Measurements from ENCODE around the gene TMEM175.

The TMEM175 gene, protein sequence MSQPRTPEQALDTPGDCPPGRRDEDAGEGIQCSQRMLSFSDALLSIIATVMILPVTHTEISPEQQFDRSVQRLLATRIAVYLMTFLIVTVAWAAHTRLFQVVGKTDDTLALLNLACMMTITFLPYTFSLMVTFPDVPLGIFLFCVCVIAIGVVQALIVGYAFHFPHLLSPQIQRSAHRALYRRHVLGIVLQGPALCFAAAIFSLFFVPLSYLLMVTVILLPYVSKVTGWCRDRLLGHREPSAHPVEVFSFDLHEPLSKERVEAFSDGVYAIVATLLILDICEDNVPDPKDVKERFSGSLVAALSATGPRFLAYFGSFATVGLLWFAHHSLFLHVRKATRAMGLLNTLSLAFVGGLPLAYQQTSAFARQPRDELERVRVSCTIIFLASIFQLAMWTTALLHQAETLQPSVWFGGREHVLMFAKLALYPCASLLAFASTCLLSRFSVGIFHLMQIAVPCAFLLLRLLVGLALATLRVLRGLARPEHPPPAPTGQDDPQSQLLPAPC

DNA sequence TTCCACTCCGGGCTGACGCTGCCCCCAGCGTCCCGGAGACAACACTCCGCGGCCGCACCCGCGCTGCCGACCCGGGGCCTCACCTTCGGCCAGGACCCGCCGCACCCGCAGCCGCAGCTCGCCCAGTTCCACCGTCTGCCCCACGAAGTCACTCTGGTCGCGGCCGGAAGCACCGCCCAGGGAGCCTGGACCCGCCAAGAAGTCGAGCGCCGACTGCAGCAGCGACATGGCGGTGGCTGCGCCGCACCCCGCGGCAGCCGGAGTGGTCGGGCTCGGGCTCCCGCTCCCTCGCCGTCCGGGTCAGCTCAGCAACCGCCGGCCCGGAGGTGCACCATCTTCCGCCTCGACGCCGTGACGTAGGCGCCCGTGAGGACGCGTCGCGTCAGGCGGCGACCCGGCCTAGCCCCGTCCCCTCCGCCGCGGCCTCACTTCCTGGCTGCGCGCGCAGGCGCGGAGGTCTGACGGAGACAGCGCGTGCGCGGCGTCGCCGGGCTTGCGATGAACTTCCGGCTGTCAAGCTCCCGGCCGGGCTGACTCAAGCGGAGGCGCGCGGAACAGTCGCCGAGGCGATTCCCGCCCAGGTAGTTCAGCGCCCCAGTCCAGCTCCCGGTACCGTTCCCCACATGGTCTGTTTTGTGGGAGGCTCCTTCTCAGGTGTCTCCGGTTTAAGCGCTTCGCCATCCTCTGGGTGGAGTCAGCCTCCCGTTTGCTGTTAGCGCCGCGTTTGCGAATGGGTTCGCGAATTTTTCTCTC is at the start of gene TMEM175, which contains the start of gene GAK:
Gene TMEM175 (plus strand): TSS at position 501 of the 753 bp plus-strand sequence. CDS start 15,280 bp downstream, outside the sequence.
Gene GAK (minus strand): TSS at position 357 of the 753 bp plus-strand sequence. CDS start 129 bp downstream, at position 228.
- peak; percentile 61 for DNase-seq (ENCODE audit: low read depth)

DNA sequence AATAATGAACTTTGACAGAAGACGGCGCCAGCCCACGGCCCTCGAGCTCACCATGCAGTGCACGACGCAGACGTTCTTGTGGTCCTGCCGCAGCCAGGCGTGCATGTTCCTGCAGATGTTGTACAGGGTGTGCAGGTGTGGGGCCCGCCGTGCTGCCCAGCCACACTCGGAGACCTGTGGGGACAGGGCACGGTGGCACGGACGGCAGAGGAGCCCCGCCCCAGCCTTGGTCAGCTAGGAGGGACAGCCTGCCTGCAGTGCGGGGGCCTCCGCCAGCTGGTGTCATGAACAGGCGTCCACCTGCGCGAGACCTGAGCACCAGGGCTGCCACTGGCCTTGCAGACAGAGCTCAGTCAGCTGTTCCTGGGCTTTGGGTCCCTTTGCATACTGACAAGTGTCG is 49.6 kb upstream of the TMEM175 start:
- no peak for DNase-seq (ENCODE audit: low read depth)

DNA sequence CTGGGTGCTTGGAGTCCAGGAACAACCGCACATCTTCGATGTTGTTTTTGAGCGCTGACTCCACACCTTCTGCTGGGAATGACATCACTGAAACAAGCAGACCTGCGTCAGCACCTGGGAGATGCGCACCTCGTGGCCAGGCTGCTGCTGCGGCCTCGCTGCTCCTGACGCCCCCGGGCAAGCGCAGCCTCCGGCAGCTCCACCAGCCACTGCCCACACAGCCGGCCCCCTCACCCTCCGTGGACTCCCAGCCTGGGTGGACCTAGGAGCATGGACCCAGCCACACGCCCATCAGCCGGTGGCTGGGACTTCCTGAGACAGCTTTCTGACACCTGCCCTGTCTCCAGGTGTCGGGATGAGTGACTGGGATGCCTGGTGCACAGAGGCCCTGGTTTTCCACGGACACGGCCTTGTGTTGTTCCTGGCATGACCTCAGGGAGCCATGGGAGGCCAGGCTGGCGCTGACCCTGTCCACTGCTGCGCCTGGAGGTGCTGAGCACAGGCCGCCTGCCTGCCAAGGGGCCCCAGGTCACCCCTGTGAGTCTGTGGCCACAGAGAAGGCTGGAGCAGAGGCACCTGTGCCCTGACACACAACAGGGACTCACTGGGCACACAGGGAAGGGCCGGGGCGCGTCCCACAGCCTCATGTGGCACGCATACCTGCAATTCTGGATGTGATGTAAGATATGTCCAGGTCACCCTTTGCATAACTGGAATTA is 48.7 kb upstream of the TMEM175 start:
- DNase-seq (ENCODE audit: low read depth): no peak

DNA sequence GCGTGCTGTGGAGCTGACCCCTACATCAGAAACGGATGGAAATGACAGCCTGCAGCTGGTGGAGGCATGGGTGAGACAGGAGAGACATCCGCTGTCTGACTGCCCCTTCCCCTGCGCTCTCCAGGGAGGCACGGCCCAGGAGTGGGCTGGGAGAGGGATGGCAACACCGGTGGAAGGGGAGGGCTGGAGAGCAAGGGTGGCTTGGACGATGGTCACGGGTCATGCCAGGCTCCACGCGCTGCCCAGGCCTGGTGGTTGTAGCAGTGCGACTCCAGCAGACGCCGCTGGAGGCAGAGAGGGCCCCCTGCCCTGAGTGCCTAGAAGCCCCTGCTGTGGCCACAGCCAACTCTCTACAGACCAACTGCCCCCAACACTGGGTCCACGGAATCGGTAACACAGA is 48.0 kb upstream of the TMEM175 start:
- DNase-seq (ENCODE audit: low read depth): no peak

DNA sequence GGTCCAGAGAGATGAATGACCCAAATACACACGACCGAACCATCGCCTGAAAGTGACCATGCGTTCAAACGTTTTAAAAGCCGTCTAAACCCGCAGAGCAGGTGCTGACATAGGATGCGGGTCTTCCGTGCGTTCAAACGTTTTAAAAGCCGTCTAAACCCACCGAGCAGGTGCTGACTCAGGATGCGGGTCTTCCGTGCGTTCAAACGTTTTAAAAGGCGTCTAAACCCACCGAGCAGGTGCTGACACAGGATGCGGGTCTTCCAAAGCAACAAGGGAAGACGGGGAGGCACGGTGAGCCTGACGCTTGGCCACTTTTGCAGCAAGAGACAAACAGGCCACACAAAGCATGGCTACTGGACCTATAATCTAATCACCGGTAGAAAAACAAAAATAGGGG is 47.4 kb upstream of the TMEM175 start:
- no peak for DNase-seq (ENCODE audit: low read depth)

DNA sequence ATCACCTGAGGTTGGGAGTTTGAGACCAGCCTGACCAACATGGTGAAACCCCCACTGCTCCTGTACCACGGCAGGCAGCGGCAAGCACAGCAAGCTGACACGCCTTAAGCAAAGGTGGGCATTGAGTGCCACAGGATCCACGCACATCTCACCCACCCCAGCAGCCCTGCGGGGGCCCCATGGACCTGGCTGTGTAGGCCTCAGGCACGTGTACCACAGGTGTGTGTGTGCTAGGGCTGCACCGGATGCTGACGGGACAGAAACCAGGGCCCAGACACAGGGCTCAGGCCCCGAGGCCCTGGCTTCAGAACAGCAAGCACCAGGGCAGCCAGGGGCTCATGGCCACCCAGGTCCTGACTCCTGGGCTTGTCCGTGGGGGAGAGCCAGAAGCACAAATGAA is 46.9 kb upstream of the TMEM175 start:
- DNase-seq (ENCODE audit: low read depth): no peak

DNA sequence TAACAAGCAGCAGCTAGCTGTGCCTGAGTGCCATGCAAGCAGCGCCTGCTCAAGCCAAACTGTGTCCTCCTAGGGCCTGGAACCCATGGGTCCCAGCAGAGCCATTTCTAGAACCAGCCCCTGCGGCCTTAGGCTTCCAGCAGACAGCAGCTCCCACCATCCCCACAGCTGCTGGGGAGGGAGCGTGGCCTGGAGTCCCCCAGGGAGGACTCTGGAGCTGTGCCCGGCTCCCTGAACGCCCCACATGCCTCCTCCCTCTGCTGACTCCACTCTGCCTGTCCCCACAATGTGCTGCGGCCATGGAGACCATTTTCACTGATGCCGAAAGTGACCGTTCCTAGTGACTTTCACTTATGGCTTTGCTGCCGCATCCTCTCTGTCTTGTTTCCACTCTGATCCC is 46.0 kb upstream of the TMEM175 start:
- DNase-seq (ENCODE audit: low read depth): no peak

DNA sequence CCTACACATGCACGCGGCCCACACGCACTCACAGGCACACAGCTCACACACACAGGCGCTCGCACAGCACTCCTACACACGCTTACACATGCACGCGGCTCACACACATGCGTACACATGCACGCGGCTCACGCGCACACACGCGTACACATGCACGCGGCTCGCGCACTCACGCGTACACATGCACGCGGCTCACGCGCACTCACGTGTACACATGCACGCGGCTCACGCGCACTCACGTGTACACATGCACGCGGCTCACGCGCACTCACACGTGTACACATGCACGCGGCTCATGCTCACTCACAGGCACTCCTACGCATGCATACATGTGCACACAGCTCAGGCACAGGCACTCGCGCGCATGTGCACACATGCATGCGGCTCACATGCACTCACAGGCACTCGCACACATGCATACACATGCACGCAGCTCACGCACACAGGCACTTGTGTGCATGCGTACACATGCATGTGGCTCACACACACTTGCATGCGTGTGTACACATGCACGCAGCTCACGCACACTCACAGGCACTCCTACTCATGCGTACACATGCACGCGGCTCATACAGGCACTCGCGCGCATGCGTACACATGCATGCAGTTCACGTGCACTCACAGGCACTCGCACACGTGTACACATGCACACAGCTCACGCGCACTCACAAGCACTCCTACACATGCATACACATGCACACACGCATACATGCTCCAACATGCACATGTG is 45.1 kb upstream of the TMEM175 start:
- no peak for DNase-seq (ENCODE audit: low read depth)

DNA sequence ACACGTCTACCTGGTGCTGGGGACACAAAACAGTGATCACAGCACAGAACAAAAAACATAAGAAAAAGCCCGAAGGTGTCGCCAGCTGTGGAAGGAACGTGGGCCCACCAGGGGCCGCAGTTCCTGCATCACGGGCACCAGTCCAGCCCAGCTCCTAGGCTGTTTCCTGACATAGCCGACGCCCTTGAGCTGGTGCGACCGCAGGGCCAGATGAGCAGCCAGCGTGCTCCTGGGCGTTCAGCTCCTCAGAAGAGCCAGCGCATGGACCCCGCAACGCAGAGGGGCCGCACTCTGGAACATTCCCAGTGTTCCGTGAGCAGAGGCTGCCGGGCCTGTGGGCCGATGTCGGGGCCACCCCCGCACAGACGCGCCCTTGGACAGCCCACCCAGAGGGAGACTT is 44.2 kb upstream of the TMEM175 start:
- no peak for DNase-seq (ENCODE audit: low read depth)

DNA sequence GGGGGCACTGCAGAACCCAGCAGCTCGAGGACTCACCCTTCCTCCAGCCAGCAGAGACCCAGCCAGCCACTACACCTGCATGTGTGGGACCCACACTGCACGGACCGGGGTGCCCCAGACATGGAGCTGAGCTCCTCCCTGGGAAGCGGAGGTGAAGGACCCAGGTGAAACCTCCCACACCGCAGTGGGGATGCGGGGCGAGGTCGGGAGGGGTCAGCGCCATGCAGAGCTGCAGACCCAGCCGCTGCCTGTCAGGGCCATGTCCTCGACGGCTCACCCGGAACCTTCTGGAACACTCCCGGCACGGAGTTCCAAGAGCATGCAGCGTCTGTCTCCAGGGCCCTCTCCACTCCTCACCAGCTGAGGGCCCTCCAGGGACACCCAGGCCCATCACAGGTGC is 42.7 kb upstream of the TMEM175 start:
- no peak for DNase-seq (ENCODE audit: low read depth)

DNA sequence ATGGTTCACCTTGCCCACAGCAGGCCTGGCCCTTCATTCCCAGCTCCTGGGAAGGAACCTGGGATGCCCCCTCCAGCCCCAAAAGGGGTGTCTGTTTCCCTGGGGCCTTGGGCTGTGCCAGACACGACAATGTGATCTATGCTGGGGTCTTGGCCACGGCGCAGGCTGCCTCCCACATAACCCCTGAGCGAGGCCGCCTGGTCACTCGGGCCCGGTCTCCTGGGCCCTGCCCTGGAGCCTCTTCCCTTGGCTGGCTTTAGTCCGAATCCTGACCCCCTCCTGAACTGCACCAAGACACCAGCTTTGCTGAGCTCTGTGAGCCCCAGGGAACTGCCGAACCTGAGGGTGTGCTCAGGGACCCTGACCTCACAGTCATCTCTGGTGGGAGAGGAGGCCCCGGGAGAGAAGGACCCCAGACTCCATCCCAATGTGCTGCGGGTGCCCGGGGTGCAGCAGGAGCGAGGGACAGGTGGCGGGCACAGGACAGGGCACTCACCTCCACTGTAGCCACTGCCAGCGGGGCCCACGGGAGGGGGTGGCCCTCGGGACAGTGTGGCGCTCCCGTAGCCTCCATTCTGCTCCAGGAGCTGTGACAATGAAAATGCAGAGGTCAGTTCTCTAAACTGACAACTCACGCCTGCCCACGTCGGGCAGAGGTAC is 42.1 kb upstream of the TMEM175 start:
- no peak for DNase-seq (ENCODE audit: low read depth)

DNA sequence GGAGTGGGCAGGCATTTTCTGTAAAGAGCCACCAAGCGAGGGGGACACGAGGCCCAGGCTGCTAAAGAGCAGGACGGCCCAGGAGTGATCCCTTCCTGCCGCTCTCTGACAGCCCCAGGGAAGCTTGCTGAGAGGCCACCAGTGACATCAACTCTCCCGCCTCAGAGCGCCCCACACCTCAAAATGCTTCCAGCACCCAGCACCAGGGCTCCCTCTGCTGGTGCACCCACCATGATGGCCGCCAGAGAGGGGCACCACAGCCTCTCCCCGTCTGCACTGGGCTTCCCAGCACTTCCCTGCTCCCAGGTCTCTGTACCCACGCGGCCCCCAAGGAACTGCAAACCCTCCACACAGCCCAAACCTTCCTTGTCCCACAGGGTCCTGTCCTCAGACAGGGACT is 40.5 kb upstream of the TMEM175 start:
- no peak for DNase-seq (ENCODE audit: low read depth)

DNA sequence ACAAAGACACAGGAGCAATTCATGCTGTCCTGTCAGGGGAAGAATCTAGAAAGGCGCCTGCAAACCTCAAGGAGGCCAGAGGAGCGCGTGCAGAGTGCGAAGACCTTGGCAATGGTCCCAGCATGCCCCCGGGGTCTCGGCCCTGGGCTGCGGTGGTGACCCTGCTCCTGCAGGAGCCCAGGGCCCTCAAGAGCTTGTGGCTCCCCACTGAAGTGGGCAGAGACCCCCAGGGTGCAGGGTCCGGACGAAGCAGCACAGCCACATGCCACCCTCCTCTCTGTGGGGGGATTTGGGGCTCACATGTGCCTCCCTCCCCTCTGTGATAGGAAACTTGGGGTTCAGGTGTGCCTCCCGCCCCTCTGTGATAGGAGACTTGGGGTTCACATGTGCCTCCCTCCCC is 39.5 kb upstream of the TMEM175 start:
- no peak for DNase-seq (ENCODE audit: low read depth)

DNA sequence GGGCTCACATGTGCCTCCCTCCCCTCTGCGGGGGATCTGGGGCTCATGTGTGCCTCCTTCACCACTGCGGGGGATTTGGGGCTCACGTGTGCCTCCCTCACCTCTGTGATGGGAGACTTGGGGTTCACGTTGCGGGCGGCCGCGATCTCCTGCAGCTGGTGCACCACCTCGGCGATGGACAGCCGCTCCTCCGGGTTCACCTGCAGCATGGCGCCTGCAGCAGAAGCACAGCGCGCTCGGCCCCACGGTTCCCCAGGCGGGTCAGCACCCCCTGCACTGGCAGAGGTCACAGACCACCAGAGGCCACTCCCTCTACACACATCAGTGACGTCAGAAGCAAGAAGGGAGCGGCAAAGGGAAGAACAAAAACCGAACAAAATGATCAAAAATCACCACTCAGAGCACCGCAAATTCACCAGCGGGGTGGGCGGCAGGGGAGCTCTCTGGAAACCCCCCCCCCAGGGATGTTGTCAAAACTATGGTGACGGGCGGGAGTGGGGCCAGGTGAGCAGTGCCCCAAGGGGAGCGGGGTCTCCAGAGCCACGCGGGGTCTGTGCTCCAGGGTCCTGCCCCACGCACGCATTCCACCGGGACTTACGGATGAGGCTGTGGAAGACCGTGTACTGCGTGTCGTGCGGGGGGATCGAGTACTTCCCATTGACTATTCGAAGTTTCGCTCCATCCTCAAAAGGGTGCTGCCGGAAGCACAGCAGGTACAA is 38.8 kb upstream of the TMEM175 start:
- DNase-seq (ENCODE audit: low read depth): no peak

DNA sequence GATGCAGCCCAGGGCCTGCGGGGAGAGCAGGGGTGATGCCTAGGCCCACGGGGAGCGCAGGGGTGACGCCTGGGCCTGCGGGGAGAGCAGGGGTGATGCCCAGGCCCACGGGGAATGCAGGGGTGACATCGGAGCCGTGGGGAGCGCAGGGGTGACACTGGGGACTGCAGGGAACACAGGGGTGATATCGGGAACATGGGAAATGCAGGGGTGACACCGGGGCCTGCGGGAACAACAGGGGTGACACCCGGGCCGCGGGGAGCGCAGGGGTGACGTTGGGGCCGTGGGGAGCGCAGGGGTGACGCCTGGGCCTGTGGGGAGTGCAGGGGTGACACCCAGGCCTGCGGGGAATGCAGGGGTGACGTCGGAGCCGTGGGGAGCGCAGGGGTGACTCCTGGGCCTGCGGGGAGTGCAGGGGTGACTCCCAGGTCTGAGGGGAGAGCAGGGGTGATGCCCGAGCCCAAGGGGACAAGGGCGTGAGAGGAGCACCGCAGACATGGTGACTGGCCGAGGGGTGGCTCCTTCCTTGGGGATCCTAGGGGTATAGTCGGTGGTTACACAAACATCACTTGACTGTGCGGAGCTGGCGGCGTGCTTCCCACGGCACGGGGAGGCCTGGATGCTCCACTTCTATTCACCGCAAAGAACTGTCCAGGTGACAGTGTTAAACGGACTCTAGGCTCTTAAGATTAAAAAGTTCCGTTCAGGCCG is 38.1 kb upstream of the TMEM175 start:
- no peak for DNase-seq (ENCODE audit: low read depth)

DNA sequence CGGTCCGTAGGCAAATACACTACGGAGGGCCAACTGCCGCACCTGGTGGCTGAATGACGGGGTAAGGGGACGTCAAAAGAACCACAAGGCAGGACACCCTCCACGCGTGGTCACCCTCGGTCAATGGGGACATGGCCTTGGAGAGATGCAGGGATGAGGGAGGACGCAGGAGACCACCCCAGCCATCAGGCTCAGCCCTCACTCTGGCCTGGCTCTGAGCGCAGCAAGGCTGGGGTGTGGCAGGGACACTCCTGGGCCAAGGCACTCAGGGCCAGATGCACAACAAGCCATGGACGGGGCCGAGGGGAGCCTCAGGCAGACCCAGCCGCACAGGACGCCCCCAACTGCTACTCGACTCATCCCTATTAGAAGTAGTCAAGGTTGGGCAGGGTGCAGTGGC is 36.7 kb upstream of the TMEM175 start:
- DNase-seq (ENCODE audit: low read depth): no peak

DNA sequence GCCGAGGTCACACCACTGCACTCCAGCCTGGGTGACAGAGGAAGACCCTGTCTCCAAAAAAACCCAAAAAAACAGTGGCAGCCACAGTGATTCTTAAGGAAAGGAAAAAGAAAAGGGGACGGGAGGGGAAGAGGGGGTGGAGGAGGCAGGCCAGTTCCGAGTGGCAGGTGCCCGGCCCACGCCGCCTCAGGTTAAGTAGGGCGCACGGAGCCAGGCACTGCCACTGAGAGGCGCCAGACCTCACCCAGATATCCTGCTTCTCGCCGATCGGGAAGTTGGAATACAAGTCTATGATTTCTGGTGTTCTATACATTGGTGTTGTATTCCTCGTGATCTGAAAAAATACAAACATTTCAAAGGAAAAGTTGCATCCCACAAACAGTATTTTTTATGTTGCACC is 36.0 kb upstream of the TMEM175 start:
- no peak for DNase-seq (ENCODE audit: low read depth)

DNA sequence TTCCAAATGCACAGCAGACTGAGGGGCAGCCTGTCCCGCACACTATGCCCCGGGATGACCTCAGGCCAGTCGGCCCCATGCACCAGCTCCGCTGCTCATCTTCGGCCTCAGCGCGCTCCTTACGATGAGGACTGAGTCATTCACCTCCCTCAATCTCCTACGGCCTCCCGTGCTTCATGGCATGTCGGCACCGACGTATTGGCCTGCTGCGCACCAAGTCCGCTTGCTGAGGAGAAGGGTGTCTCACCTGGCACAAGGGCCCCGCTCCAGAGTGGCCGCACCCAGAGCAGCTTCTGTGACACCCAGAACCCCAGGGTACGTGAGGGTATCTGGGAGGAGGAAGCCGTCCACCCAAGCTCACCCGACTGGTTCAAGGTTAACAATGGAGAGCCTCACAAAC is 35.6 kb upstream of the TMEM175 start:
- DNase-seq (ENCODE audit: low read depth): no peak

DNA sequence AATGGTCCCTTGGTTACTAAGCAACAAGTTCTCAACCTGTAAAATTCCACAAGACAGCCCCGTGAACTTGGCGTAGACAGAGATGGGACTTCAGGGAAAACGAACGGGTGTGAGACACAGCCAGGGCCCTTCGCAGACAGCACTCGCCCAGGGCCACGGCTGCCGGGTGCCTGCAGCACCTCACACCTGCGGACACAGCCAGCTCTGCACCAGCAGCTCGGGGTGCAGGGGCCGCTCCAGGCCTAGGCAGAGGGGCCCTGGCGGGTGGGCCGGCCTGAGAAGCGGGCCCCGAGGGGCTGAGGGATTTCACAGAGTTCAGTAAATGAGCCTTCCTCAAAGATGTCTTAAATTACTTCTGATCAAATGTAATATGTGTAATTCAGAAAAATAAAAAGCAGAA is 34.1 kb upstream of the TMEM175 start:
- no peak for DNase-seq (ENCODE audit: low read depth)
